GM10266 (cell line): ENCODE data around the gene HPSE.
"Not testable (repeated sequence)": the region's sequence is repeated elsewhere in the genome, so short reads cannot be mapped to it uniquely, and the experiment has no call there.

Experiments
- DNase-seq: peaks from one replicate; pipeline ENCODE4 v3.0.0; 2012; ENCODE audit errors: extremely low spot score
- CTCF ChIP-seq: IDR thresholded peaks from 2 replicates; pipeline ENCODE4 v1.5.1; 2012; ENCODE audit warnings: mild to moderate bottlenecking, low read depth; ENCODE audit not compliant: control insufficient read depth, insufficient read depth; ENCODE audit errors: missing control alignments

Gene HPSE

GRCh38 chr4:83331956-83332355 is 2.7 kb downstream of the HPSE start:
- DNase-seq: no peak

GRCh38 chr4:83329521-83330110 is 5.0 kb downstream of the HPSE start:
- TF ChIP-seq CTCF: no peak
- DNase-seq: no peak

More at GRCh38 chr4:83331956-83332355, 2.7 kb downstream of the HPSE start:
- no peak for TF ChIP-seq CTCF

- TF ChIP-seq CTCF: peak; percentile 18
- no peak for DNase-seq
These were observed 6.0 kb downstream of the HPSE start for GRCh38 chr4:83328521-83329187.

GRCh38 chr4:83326546-83326945 is 8.1 kb downstream of the HPSE start:
- no peak for DNase-seq
- no peak for TF ChIP-seq CTCF

GRCh38 chr4:83325306-83325705 is 9.3 kb downstream of the HPSE start:
- DNase-seq: not testable (repeated sequence)

- TF ChIP-seq CTCF: no peak
- DNase-seq: no peak
These were observed 11.5 kb downstream of the HPSE start for GRCh38 chr4:83323136-83323535.

- no peak for TF ChIP-seq CTCF
- no peak for DNase-seq
These were observed 14.1 kb downstream of the HPSE start for GRCh38 chr4:83320548-83320947.

GRCh38 chr4:83318666-83319065 is 16.0 kb downstream of the HPSE start:
- DNase-seq: no peak
- TF ChIP-seq CTCF: no peak
